GM12878 (cell line): ENCODE results near the gene MCM9. TPM values are rescaled to one million over a fixed set of nuclear protein-coding genes. Genes with fewer than 3 reads are reported as not detected.

Experiments used
- CBFB ChIP-seq: IDR thresholded peaks from 2 replicates; pipeline ENCODE4 v1.6.1; 2016; ENCODE audit warnings: antibody characterized with exemption, low read depth
- DPF2 ChIP-seq: fragments of 450-650 bp; IDR thresholded peaks from 2 replicates; pipeline ENCODE4 v1.6.1; 2017; ENCODE audit warnings: mild to moderate bottlenecking
- EP300 ChIP-seq, 2 experiments: fragments of 150-350 bp in 1 of 2; IDR thresholded peaks; 2 replicates each; pipeline ENCODE4 v1.6.1; 2011 to 2012; ENCODE audit warnings: low read depth in 2 of 2, low read length in 2 of 2, borderline replicate concordance in 1 of 2, improper control_type of control experiment in 1 of 2, inconsistent platforms in 1 of 2; ENCODE audit not compliant: control insufficient read depth in 1 of 2
- FOXM1 ChIP-seq: IDR thresholded peaks from 2 replicates; pipeline ENCODE4 v1.6.1; 2012; ENCODE audit warnings: low read depth, mild to moderate bottlenecking, inconsistent platforms, low read length, moderate library complexity
- HCFC1 ChIP-seq: fragments of 150-350 bp; IDR thresholded peaks from 2 replicates; pipeline ENCODE4 v1.6.1; 2014; ENCODE audit warnings: low read length
- LARP7 ChIP-seq: fragments of 450-650 bp; IDR thresholded peaks from 2 replicates; pipeline ENCODE4 v1.6.1; 2017; ENCODE audit warnings: mild to moderate bottlenecking
- MTA2 ChIP-seq: fragments of 450-650 bp; IDR thresholded peaks from 2 replicates; pipeline ENCODE4 v1.6.1; 2016; ENCODE audit warnings: low read depth, mild to moderate bottlenecking, moderate library complexity
- MXI1 ChIP-seq: fragments of 150-350 bp; IDR thresholded peaks from 2 replicates; pipeline ENCODE4 v1.6.1; 2011; ENCODE audit warnings: low read depth, mild to moderate bottlenecking, inconsistent platforms, low read length, improper control_type of control experiment
- MYC ChIP-seq: IDR thresholded peaks from 2 replicates; pipeline ENCODE4 v1.6.1; 2011; ENCODE audit warnings: mild to moderate bottlenecking, low read length, moderate library complexity, inconsistent platforms; ENCODE audit not compliant: insufficient read depth, insufficient replicate concordance, insufficient read length, severe bottlenecking
- PAX5 ChIP-seq: IDR thresholded peaks from 2 replicates; pipeline ENCODE4 v1.6.1; 2011; ENCODE audit warnings: low read depth, low read length, borderline replicate concordance
- POLR2A ChIP-seq: IDR thresholded peaks from 2 replicates; pipeline ENCODE4 v1.6.1; 2011; ENCODE audit warnings: low read depth, mild to moderate bottlenecking, low read length
- POU2F2 ChIP-seq: IDR thresholded peaks from 3 replicates; pipeline ENCODE4 v1.6.1; 2011; ENCODE audit warnings: low read depth, mild to moderate bottlenecking, low read length, borderline replicate concordance
- SIN3A ChIP-seq: IDR thresholded peaks from 2 replicates; pipeline ENCODE4 v1.6.1; 2012; ENCODE audit warnings: low read depth, low read length, improper control_type of control experiment
- SPI1 ChIP-seq: IDR thresholded peaks from 2 replicates; pipeline ENCODE4 v1.6.1; 2011; ENCODE audit warnings: low read depth, mild to moderate bottlenecking, low read length, moderate library complexity, borderline replicate concordance; ENCODE audit not compliant: insufficient read depth
- TAF1 ChIP-seq: IDR thresholded peaks from 2 replicates; pipeline ENCODE4 v1.6.1; 2011; ENCODE audit warnings: mild to moderate bottlenecking, low read depth, low read length, borderline replicate concordance
- TARDBP ChIP-seq: IDR thresholded peaks from 2 replicates; pipeline ENCODE4 v1.6.1; 2016; ENCODE audit warnings: borderline replicate concordance
- TCF12 ChIP-seq: IDR thresholded peaks from 2 replicates; pipeline ENCODE4 v1.6.1; 2011; ENCODE audit warnings: low read depth, mild to moderate bottlenecking, low read length
- YY1 ChIP-seq: IDR thresholded peaks from 2 replicates; pipeline ENCODE4 v1.6.1; 2011; ENCODE audit warnings: low read depth, mild to moderate bottlenecking, low read length
- ZNF207 ChIP-seq: fragments of 450-650 bp; IDR thresholded peaks from 2 replicates; pipeline ENCODE4 v1.6.1; 2014; ENCODE audit warnings: antibody characterized with exemption, mild to moderate bottlenecking, borderline replicate concordance
- ZNF217 ChIP-seq: fragments of 450-650 bp; IDR thresholded peaks from 2 replicates; pipeline ENCODE4 v1.6.1; 2017; ENCODE audit warnings: antibody characterized with exemption, mild to moderate bottlenecking
- polyA plus RNA-seq, 11 experiments: library from polyadenylated mRNA; depleted of rRNA in 4 of 11; unstranded in 6 of 11; stranded (reverse) in 5 of 11; fragments of >200 nt; fragmentation: Nextera tagmentation in 4 of 11; fragmentation: Illumina TruSeq in 1 of 11; extraction: Ambion mirVana in 4 of 11; extraction: Trizol in 1 of 11; gene quantifications; 1 replicate in 1 of 11; 2 replicates in 10 of 11; pipeline versions ENCODE4 v1.2.1 to v1.2.3, GENCODE V29; 2011 to 2016; ENCODE audit warnings: inconsistent platforms in 2 of 11, missing spikeins in 2 of 11, low read depth in 1 of 11
- total RNA-seq, 4 experiments: library from RNA; depleted of rRNA in 3 of 4; stranded (reverse); fragments of >200 nt in 3 of 4; fragmentation: Illumina TruSeq in 1 of 4; extraction: Trizol in 1 of 4; gene quantifications; 2 replicates each; pipeline versions ENCODE4 v1.2.1 to v1.2.3, GENCODE V29; 2013 to 2021
- TF ChIP-seq, protein P1 (sequence below): IDR thresholded peaks from 2 replicates; pipeline ENCODE4 v1.6.1; 2011; ENCODE audit warnings: borderline replicate concordance, low read depth, mild to moderate bottlenecking, moderate library complexity, mixed read lengths, low read length; ENCODE audit not compliant: insufficient read depth; ENCODE audit errors: extremely low read length
- TF ChIP-seq, protein P2 (sequence below): fragments of 450-650 bp; conservative IDR thresholded peaks from 2 replicates; pipeline ENCODE4 v1.6.1; 2017; ENCODE audit warnings: mild to moderate bottlenecking, moderate library complexity
- TF ChIP-seq, protein P3 (sequence below): IDR thresholded peaks from 2 replicates; pipeline ENCODE4 v1.6.1; 2012; ENCODE audit warnings: low read depth, low read length, improper control_type of control experiment
- TF ChIP-seq, protein P4 (sequence below): IDR thresholded peaks from 2 replicates; pipeline ENCODE4 v1.6.1; 2012; ENCODE audit warnings: low read depth, low read length, improper control_type of control experiment

The MCM9 gene
- total and polyA plus RNA-seq, 10 of the 15 experiments (the other 5 are each of a cell fraction or from before 2014, with no cell fraction given) = 3.4 to 18.5 (median 9.7) TPM

DNA sequence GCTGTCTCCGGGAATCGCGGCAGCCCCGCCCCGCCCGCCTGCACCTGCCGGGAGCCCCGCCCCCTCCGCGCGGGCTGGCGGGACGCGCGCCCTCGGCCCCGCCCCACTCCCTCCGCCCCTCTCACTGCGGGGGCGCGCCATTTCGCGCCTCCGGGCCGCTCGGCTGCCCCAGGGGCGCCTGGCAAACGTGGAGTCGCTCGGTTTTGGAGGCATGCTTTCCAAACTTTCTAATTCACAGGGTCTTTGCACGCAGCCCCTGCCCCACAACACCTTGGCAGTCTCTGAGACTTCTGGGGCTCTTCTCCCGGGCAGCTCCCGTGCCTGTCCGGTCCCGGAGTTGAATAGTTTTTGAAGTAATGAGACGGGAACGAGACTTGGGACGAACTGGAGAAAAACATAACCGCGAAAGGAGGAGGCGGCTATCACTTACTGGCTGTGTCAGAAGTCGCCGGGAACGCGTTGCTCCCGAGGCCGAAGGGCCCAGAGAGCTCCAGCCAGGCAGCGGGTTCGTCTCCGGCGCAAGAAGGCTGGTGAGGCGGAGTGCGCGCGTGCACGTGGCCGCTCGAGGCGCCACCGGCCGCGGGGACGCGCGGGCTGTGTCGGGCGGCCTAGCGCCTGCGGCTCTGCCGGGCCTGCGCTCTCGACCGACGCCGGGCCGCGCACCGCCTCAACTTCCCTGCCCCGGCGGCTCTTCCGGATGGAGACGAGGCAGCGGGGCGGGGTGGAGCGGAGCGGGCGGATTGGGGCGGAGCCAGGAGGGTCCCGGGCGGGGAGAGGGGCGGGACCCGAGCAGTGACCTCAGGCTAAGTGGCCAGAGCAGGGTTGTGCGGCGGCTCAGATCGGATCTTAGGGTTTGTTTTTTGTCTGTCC, at the start of gene MCM9 (continued):
- TF ChIP-seq, protein P1, sequence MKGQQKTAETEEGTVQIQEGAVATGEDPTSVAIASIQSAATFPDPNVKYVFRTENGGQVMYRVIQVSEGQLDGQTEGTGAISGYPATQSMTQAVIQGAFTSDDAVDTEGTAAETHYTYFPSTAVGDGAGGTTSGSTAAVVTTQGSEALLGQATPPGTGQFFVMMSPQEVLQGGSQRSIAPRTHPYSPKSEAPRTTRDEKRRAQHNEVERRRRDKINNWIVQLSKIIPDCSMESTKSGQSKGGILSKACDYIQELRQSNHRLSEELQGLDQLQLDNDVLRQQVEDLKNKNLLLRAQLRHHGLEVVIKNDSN = peak; percentile 54
- TF ChIP-seq SIN3A (peak; percentile 62; the same call in 1 of the 2 replicates), LARP7 (peak; percentile 81), PAX5 (0 out of 2 replicates have a peak, but pooled peaks have one; percentile 14), SPI1 (peak; percentile 32; the same call in 1 of the 2 replicates), YY1 (peak; percentile 77; the same call in 1 of the 2 replicates), CBFB (no peak), TCF12 (0 out of 2 replicates have a peak, but pooled peaks have one; percentile 51), MXI1 (peak; percentile 17; the same call in 1 of the 2 replicates), ZNF207 (peak; percentile 78; the same call in 1 of the 2 replicates), FOXM1 (no peak), TARDBP (no peak), ZNF217 (peak; percentile 73; the same call in 1 of the 2 replicates), MTA2 (no peak), POU2F2 (0 out of 3 replicates have a peak, but pooled peaks have one; percentile 46), POLR2A (peak; percentile 79), EP300 (IDR thresholded peaks at IDR 0.05; ENCODE audit: borderline replicate concordance in 1 of 2, control insufficient read depth in 1 of 2, low read depth in 2 of 2, low read length in 2 of 2) (no peak), TAF1 (peak; percentile 34; the same call in 1 of the 2 replicates), HCFC1 (peak; percentile 33; the same call in 1 of the 2 replicates), DPF2 (peak; percentile 76; the same call in 1 of the 2 replicates), MYC (peak; percentile 52)
- TF ChIP-seq, protein P2, sequence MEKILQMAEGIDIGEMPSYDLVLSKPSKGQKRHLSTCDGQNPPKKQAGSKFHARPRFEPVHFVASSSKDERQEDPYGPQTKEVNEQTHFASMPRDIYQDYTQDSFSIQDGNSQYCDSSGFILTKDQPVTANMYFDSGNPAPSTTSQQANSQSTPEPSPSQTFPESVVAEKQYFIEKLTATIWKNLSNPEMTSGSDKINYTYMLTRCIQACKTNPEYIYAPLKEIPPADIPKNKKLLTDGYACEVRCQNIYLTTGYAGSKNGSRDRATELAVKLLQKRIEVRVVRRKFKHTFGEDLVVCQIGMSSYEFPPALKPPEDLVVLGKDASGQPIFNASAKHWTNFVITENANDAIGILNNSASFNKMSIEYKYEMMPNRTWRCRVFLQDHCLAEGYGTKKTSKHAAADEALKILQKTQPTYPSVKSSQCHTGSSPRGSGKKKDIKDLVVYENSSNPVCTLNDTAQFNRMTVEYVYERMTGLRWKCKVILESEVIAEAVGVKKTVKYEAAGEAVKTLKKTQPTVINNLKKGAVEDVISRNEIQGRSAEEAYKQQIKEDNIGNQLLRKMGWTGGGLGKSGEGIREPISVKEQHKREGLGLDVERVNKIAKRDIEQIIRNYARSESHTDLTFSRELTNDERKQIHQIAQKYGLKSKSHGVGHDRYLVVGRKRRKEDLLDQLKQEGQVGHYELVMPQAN = peak; percentile 71
- TF ChIP-seq, protein P3, sequence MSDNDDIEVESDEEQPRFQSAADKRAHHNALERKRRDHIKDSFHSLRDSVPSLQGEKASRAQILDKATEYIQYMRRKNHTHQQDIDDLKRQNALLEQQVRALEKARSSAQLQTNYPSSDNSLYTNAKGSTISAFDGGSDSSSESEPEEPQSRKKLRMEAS = no peak
- TF ChIP-seq, protein P4, sequence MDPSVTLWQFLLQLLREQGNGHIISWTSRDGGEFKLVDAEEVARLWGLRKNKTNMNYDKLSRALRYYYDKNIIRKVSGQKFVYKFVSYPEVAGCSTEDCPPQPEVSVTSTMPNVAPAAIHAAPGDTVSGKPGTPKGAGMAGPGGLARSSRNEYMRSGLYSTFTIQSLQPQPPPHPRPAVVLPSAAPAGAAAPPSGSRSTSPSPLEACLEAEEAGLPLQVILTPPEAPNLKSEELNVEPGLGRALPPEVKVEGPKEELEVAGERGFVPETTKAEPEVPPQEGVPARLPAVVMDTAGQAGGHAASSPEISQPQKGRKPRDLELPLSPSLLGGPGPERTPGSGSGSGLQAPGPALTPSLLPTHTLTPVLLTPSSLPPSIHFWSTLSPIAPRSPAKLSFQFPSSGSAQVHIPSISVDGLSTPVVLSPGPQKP = no peak
